OCI-M2 (cell line): ENCODE data around the gene RAB6D.
"Not testable (repeated sequence)": the region's sequence is repeated elsewhere in the genome, so short reads cannot be mapped to it uniquely, and the experiment has no call there.

ENCODE experiments used
- DNase-seq: peaks from one replicate; lab custom pipeline; 2025; ENCODE audit not compliant: unreplicated experiment; lab: John Stamatoyannopoulos, UW

RAB6D gene

GRCh38 chr2:131363703-131364186 is at the start of gene RAB6D:
Gene RAB6D, minus strand, starts transcription at chr2:131364168. Its CDS starts 448 bp downstream, at chr2:131363720.
- DNase-seq, result not testable (repeated sequence)

GRCh38 chr2:131413148-131413747 is 49.3 kb upstream of the RAB6D start:
- DNase-seq, result peak; percentile 25

GRCh38 chr2:131410173-131410572 is 46.2 kb upstream of the RAB6D start:
- no peak for DNase-seq

DNA sequence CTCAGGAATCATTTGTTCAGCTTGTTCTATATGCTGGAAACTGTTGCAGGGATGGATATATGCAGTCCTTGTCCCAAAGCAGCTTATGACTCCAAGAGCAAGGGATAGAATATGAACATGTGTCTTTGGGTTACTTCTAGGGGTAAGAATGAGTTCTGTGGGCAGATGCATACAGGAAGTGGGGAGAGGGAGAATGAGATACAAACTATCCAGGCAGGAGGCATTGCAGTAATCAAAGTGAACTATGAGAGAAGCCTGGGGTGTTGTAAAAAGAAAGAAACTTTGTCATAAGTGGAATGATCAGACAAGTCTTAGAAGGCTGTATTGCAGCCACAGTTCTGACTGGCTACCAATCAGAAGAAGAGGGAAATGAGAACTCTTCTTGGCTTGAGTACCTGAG is 44.8 kb upstream of the RAB6D start:
- no peak for DNase-seq

GRCh38 chr2:131408207-131408606 is 44.2 kb upstream of the RAB6D start:
- no peak for DNase-seq

GRCh38 chr2:131404753-131405152 is 40.8 kb upstream of the RAB6D start:
- no peak for DNase-seq

GRCh38 chr2:131402320-131403039 is 38.5 kb upstream of the RAB6D start:
- no peak for DNase-seq

DNA sequence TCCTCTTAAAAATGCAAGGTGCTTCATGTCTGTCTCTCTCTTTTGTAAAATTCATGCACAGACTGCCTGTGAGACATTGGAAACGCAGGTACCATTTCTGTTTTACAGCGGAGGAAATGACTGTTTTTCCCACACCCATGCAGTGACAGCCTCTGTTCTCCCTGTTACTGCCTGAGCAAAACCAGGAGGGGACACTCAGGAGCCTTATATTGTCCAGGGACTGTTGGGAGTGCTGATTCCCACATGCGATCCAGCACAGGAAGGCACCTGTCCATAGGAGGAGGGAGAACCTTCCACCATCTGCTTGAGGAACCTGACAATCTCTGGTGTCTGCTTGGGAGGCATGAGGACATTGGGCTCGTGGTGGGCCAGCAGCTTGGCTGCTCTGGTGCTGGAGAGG is 36.9 kb upstream of the RAB6D start:
- no peak for DNase-seq

DNA sequence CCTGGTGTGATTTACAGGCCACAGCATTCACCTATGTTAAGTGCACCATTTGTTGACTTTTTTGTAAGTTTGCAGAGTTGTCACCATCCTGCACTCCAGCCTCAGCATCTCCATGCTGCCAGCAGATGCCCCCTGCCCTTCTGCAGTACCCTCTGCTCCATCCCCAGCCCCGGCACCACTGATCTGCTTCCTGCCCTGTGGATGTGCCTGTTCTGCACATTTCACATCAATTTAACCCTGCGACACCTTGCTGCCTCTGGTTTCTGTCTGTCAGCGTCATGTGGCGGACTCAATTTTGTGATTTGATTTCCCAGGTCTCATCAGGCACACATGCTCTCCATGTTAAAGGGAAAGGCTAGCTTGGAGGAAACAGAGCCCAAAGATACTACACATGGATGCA is 36.5 kb upstream of the RAB6D start:
- not testable (repeated sequence) for DNase-seq

GRCh38 chr2:131396209-131396608 is 32.2 kb upstream of the RAB6D start:
- not testable (repeated sequence) for DNase-seq

GRCh38 chr2:131395024-131395645 is 31.2 kb upstream of the RAB6D start:
- not testable (repeated sequence) for DNase-seq

DNA sequence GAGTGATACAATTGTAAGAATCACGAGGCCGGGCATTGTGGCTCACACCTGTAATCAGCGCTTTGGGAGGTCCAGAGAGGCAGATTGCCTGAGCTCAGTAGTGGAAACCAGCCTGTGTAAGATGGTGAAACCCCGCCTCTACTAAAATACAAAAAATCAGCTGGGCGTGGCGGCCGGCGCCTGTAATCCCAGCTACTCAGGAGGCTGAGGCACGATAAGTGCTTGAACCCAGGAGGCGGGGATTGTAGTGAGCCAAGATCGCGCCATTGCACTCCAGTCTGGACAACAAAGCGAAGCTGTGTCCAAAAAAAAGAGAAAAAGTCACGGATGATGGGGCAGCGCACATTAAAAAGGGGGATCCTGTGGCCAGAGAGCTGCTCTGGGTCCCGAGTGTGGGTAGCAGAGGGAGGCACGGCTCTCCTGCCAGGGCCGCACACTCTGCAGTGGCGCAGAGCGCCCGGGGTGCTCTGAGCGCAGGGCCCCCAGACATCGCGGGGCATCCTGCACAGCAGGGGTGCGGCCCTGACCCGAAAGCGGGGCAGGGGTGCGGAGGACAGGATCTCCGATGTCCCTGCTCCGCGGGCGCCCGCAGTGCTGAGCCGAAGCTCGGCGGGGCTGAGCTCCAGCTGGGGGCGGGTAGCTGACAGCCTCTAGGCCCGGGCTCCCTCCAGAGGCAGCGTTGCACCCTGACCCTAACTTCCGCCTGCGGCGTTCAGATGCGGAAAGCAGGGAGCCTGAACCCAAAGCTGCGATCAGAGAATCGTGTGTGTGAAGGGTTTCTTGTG is 30.4 kb upstream of the RAB6D start:
- DNase-seq, result no peak

DNA sequence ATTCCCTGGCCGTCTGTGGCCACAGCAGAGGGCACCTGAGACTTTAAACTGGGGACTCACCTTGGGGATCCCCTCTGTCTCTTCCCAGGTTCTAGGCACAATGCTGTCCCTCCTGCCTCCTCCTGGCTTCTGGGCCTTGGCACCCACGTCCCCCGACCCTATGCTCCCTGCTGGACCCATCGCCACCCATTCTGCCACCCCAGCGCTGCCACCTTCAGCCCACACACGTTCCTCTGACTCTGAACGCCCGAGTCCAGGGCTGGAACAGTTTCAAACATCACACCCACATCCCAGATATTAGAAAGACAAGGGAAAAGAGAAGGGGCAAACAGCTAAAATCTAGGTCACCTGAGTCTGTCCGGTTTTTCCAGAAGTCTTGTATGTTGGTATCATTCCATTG is 28.0 kb upstream of the RAB6D start:
- DNase-seq, result not testable (repeated sequence)

- not testable (repeated sequence) for DNase-seq
Observed at GRCh38 chr2:131391471-131391870, 27.5 kb upstream of the RAB6D start.

GRCh38 chr2:131390495-131391130 is 26.6 kb upstream of the RAB6D start:
- DNase-seq, result not testable (repeated sequence)

DNA sequence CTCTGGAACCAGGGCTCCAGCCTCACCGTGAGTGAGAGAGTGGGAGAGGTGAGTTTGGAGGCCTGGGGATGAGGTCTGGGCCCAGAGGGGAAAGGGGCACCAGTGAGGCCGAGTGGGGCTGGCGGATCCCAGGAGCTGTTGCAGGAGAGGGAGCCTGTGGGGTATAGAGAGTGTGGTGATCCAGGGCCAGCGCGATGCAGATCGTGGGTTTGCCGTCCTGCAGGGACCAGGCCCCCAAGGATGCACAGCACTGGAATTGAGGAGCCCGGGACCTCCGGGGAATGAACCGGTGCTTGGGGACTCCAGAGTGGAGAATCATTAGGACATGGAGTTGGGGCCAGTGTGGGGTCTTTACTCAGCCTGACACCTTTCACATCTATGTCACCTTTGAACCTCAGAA is 25.7 kb upstream of the RAB6D start:
- no peak for DNase-seq

DNA sequence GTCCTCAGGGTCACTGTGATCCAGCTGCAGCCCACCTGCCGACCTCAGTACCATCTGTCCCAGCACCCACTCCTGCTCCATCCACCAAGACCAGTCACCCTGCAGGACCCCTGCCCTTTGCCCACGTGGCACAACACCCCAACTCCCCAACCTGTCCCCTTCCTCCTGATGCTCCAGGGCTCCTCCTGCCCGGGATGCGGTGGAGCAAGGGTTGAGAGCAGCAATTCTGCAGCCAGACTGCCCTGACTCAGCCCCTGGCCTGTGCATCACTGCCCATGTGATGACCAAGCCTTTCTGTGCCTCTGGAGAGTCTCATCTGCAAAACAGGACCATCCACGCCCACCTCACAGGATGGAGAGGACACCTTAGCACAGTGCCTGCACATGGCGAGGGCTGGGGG is 24.9 kb upstream of the RAB6D start:
- not testable (repeated sequence) for DNase-seq

GRCh38 chr2:131373111-131373510 is 9.1 kb upstream of the RAB6D start:
- not testable (repeated sequence) for DNase-seq

GRCh38 chr2:131369954-131370353 is 6.0 kb upstream of the RAB6D start:
- no peak for DNase-seq

- DNase-seq, result not testable (repeated sequence)
Observed at GRCh38 chr2:131368493-131369066, 4.6 kb upstream of the RAB6D start.
